Measurements from ENCODE around the gene FGD3. TPM values are rescaled to one million over a fixed set of nuclear protein-coding genes. Genes with fewer than 3 reads are reported as not detected.

The FGD3 gene
- total and polyA plus RNA-seq, 2 of the 8 experiments (the other 6 are each of a cell fraction or from before 2014, with no cell fraction given), result 1.4 to 1.9 TPM

GRCh38 chr9:93043122-93043521, 95.8 kb downstream of the FGD3 start (continued):
- no peak for TF ChIP-seq HDAC2 (IDR thresholded peaks at IDR 0.05; ENCODE audit: borderline replicate concordance in 1 of 2, low read depth in 2 of 2, low read length in 2 of 2)

Measured in H1 (cell line).